K562 (cell line): ENCODE measurements around the gene GGCT. TPM values are rescaled to one million over a fixed set of nuclear protein-coding genes. Genes with fewer than 3 reads are reported as not detected.

Experiments
- CBX3 ChIP-seq, 2 experiments: IDR thresholded peaks; 1 replicate in 1 of 2; 2 replicates in 1 of 2; pipeline ENCODE4 v1.6.1; 2012; ENCODE audit warnings: inconsistent platforms in 2 of 2, low read length in 2 of 2, borderline replicate concordance in 1 of 2, control low read depth in 1 of 2
- EP400 ChIP-seq: fragments of 450-650 bp; IDR thresholded peaks from 2 replicates; pipeline ENCODE4 v1.6.1; 2017; ENCODE audit warnings: antibody characterized with exemption, mild to moderate bottlenecking, moderate library complexity
- EWSR1 ChIP-seq: fragments of 450-650 bp; IDR thresholded peaks from 2 replicates; pipeline ENCODE4 v1.6.1; 2018; ENCODE audit warnings: borderline replicate concordance, mild to moderate bottlenecking, low read depth, moderate library complexity; ENCODE audit not compliant: partially characterized antibody
- JUN ChIP-seq, 2 experiments: sonication (generic) in 1 of 2; formaldehyde crosslinking in 1 of 2; IDR thresholded peaks; 2 replicates each; pipeline versions ENCODE4 v1.6.1 to v1.8.0; 2012 to 2022; ENCODE audit warnings: borderline replicate concordance in 2 of 2, mild to moderate bottlenecking in 2 of 2, improper control_type of control experiment in 1 of 2, low read depth in 1 of 2, low read length in 1 of 2, missing genetic modification reagents in 1 of 2
- JUNB ChIP-seq: fragments of 450-650 bp; formaldehyde crosslinking; conservative IDR thresholded peaks from 2 replicates; pipeline ENCODE4 v1.4.0; 2020; ENCODE audit warnings: mild to moderate bottlenecking
- KAT7 ChIP-seq: sonication (generic); formaldehyde crosslinking; IDR thresholded peaks from 2 replicates; pipeline ENCODE4 v1.8.0; 2022; ENCODE audit warnings: missing genetic modification reagents, mild to moderate bottlenecking, borderline replicate concordance
- L3MBTL2 ChIP-seq: fragments of 450-650 bp; IDR thresholded peaks from 2 replicates; pipeline ENCODE4 v1.6.1; 2016; ENCODE audit warnings: mild to moderate bottlenecking, moderate library complexity
- LCOR ChIP-seq: sonication (generic); formaldehyde crosslinking; IDR thresholded peaks from 2 replicates; pipeline ENCODE4 v1.8.0; 2022; ENCODE audit warnings: mild to moderate bottlenecking, missing genetic modification reagents
- MAX ChIP-seq: sonication (generic); formaldehyde crosslinking; IDR thresholded peaks from 2 replicates; pipeline ENCODE4 v1.9.0; 2022; ENCODE audit warnings: mild to moderate bottlenecking, missing genetic modification reagents
- MAZ ChIP-seq, 2 experiments: fragments of 450-650 bp in 1 of 2; sonication (generic) in 1 of 2; formaldehyde crosslinking; IDR thresholded peaks in 1 of 2; conservative IDR thresholded peaks in 1 of 2; 2 replicates each; pipeline versions ENCODE4 v1.4.0 to v1.5.0; 2020; ENCODE audit warnings: mild to moderate bottlenecking in 1 of 2, missing genetic modification reagents in 1 of 2
- POLR2AphosphoS5 ChIP-seq: IDR thresholded peaks from 2 replicates; pipeline ENCODE4 v1.6.1; 2011; ENCODE audit warnings: mild to moderate bottlenecking, low read depth, low read length, moderate library complexity; ENCODE audit not compliant: control insufficient read depth, insufficient read depth
- POLR2G ChIP-seq: fragments of 200-400 bp; formaldehyde crosslinking; IDR thresholded peaks from 2 replicates; pipeline ENCODE4 v1.6.1; 2017; ENCODE audit warnings: low read depth, mild to moderate bottlenecking, antibody characterized with exemption, low read length, moderate library complexity
- RBBP5 ChIP-seq: fragments of 200-600 bp; sonication (generic); IDR thresholded peaks from 2 replicates; pipeline ENCODE4 v1.6.1; 2012; ENCODE audit warnings: borderline replicate concordance, mild to moderate bottlenecking, low read length, control low read depth, inconsistent platforms; ENCODE audit not compliant: insufficient read depth, poor library complexity, severe bottlenecking
- RBM25 ChIP-seq: fragments of 200-400 bp; formaldehyde crosslinking; IDR thresholded peaks from 2 replicates; pipeline ENCODE4 v1.6.1; 2018; ENCODE audit warnings: low read length, low read depth, moderate library complexity; ENCODE audit not compliant: severe bottlenecking
- SIN3A ChIP-seq, 2 experiments: fragments of 150-350 bp in 1 of 2; IDR thresholded peaks; 2 replicates each; pipeline ENCODE4 v1.6.1; 2011 to 2016; ENCODE audit warnings: borderline replicate concordance in 2 of 2, low read depth in 2 of 2, low read length in 2 of 2, mild to moderate bottlenecking in 2 of 2, moderate library complexity in 2 of 2; ENCODE audit not compliant: control insufficient read depth in 1 of 2
- SMAD1 ChIP-seq: fragments of 150-350 bp; IDR thresholded peaks from 2 replicates; pipeline ENCODE4 v1.6.1; 2014; ENCODE audit warnings: low read length, low read depth; ENCODE audit not compliant: partially characterized antibody
- SMARCC2 ChIP-seq: fragments of 450-650 bp; IDR thresholded peaks from 2 replicates; pipeline ENCODE4 v1.6.1; 2017; ENCODE audit warnings: antibody characterized with exemption, moderate library complexity, mild to moderate bottlenecking, low read depth
- THAP7 ChIP-seq: fragments of 250-450 bp; sonication (Bioruptor Pico); IDR thresholded peaks from 2 replicates; pipeline ENCODE4 v1.5.0; 2021
- ZBTB2 ChIP-seq: fragments of 450-650 bp; IDR thresholded peaks from 2 replicates; pipeline ENCODE4 v1.6.1; 2016; ENCODE audit warnings: antibody characterized with exemption
- ZKSCAN8 ChIP-seq: fragments of 200-800 bp; sonication (Bioruptor generic); IDR thresholded peaks from 2 replicates; pipeline ENCODE4 v1.6.1; 2016; ENCODE audit warnings: missing genetic modification characterization, missing compliant biosample characterization
- ZNF512 ChIP-seq: IDR thresholded peaks from 2 replicates; pipeline ENCODE4 v1.6.1; 2016; ENCODE audit warnings: missing genetic modification characterization, missing compliant biosample characterization
- polyA plus RNA-seq, 8 experiments: library from polyadenylated mRNA; depleted of rRNA in 4 of 8; stranded (reverse) in 5 of 8; unstranded in 3 of 8; fragments of >200 nt; fragmentation: Nextera tagmentation in 2 of 8; fragmentation: Illumina TruSeq in 1 of 8; extraction: Ambion mirVana in 2 of 8; extraction: Trizol in 1 of 8; gene quantifications; 2 replicates each; pipeline versions ENCODE4 v1.2.1 to v1.2.3, GENCODE V29; 2011 to 2014; ENCODE audit warnings: inconsistent platforms in 1 of 8, missing spikeins in 1 of 8
- total RNA-seq, 7 experiments: library from RNA; depleted of rRNA in 6 of 7; stranded (reverse); fragments of >200 nt in 6 of 7; fragmentation: Illumina TruSeq in 2 of 7; extraction: Trizol in 2 of 7; gene quantifications; 2 replicates each; pipeline versions ENCODE4 v1.2.1 to v1.2.3, GENCODE V29; 2011 to 2021; ENCODE audit warnings: low replicate concordance in 1 of 7

GGCT gene
- total and polyA plus RNA-seq, 9 of the 15 experiments (the other 6 are each of a cell fraction or from before 2014, with no cell fraction given) = 79.0 to 349 (median 136) TPM

- TF ChIP-seq ZNF512 (tag) (no peak), SMARCC2 (0 out of 2 replicates have a peak, but pooled peaks have one; percentile 29), ZBTB2 (0 out of 2 replicates have a peak, but pooled peaks have one; percentile 17), EWSR1 (no peak), RBBP5 (peak; percentile 93), POLR2G (peak; percentile 97), JUN (IDR thresholded peaks at IDR 0.05; ENCODE audit: borderline replicate concordance, low read depth, low read length) (peak; percentile 7; the same call in 1 of the 2 replicates), JUN (CRISPR knock-in tag; IDR thresholded peaks at IDR 0.05; ENCODE audit: borderline replicate concordance) (no peak), L3MBTL2 (peak; percentile 88), ZKSCAN8 (peak; percentile 55; the same call in 1 of the 2 replicates), RBM25 (peak; percentile 87), KAT7 (CRISPR knock-in tag) (peak; percentile 79; the same call in 1 of the 2 replicates), POLR2AphosphoS5 (peak; percentile 83), THAP7 (CRISPR knock-in tag) (no peak), MAZ (CRISPR knock-in tag; conservative IDR thresholded peaks at IDR 0.05 in 1 of 2, IDR thresholded peaks at IDR 0.05 in 1 of 2) (peak; percentile 28 to 69; a peak in 3 of 4 replicates), MAX (CRISPR knock-in tag) (peak; percentile 88), EP400 (peak; percentile 91), JUNB (CRISPR knock-in tag) (no peak), LCOR (CRISPR knock-in tag) (peak; percentile 76; the same call in 1 of the 2 replicates), CBX3 (IDR thresholded peaks at IDR 0.05; ENCODE audit: borderline replicate concordance in 1 of 2, low read length in 2 of 2) (peak in 1 of 2 experiments; percentile 66; a peak in 2 of 3 replicates), SIN3A (IDR thresholded peaks at IDR 0.05; ENCODE audit: borderline replicate concordance in 2 of 2, control insufficient read depth in 1 of 2, low read depth in 2 of 2, low read length in 2 of 2) (peak; percentile 67 to 81; a peak in 2 of 4 replicates), SMAD1 (peak; percentile 44)
Observed at GRCh38 chr7:30504301-30505173, at the start of gene GGCT (continued).
